HK-2 (cell line): ENCODE results near the gene CILP2.

Experiments used
- DNase-seq: peaks from one replicate; pipeline ENCODE4 v3.0.0-alpha.2; 2018; ENCODE audit not compliant: unreplicated experiment

Gene CILP2

DNA sequence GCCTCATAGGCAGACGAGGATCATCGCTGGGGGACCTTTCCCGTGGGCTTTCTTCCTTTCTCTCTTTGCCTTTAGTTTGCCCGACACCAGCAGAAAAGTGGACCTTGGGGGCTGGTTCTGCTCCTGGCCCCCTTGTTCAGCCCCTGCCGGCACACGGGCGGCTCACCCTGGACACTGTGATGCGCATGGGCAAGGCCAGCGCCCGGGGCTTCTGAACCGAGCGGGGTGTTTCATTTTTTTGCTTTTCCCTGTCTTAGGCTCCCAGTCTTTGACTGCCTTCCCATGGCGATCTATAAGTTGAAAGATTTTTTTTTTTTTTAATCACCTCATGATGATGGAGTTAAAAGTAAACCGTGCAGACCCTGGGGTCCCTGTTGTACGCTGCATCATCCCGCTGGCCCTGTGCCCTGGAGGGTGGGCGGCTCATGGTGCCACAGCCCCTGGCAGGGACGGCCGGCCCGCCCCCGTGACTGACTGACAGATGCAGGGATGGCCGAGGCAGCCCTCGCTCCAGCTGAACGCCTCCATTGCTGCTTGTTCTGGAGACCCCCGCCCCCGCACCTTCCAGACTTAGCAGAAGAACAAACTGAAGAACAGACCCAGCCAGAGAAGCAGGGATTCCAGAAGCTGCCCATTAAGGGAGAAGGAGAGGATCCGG lies 32.3 kb upstream of the CILP2 start:
- DNase-seq = no peak

DNA sequence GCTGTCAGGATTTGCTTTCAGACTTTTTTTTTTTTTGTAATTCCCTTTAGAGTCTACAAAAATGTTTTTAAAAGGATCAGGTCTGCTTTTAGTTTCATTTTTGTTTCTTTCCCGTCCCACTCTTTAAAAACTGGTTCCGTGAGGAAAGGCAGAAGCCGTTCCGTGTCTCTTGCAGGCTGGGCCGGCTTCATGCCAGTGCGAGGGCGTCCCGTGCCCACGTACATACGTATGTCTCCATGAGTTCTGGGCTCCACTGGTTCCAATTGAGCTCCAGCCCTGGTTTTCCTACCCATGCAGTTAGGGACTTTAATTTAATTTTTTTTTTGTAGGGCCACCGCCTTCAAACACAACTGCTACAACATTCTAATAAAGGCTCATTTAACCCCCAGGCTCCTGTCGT lies 31.5 kb upstream of the CILP2 start:
- no peak for DNase-seq

DNA sequence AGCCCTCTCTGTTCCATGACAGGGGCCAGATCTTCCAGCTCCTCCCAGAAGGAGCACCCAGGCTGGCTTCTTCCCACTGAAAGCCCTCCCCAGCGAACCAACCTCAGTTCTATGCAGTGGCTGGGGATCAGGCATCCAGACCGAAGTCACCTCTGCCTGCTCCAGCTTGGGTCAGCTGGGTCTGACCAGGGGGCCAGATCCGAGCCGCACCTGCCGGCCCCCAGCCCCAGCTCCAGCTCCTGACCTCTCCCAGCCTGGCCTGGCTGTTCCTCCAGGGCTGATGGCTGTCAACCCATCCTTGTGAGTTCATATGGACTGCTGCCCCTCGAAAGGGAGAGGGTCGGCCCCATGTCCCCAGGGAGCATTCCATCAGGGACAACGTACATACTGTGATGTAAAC lies 30.7 kb upstream of the CILP2 start:
- DNase-seq = no peak

DNA sequence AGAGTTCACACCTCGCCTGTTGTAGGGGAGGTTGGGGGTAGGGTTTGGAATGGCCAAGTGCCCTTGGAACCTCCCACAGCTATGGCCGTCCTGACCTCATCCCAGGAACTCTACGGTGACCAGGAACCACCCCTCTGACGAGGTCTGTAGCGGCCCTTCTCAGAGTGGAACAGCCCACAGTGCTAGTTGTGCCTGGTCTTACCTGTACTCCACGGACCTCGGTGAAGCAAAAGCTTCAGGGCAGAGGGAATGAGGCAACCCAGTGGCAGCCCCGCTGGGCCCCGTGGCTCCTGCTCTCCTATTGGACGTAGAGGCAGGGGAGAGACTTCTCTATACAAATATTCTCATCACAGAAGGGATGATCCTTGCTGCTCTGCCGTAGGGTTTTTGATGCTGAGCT lies 29.8 kb upstream of the CILP2 start:
- DNase-seq = no peak

DNA sequence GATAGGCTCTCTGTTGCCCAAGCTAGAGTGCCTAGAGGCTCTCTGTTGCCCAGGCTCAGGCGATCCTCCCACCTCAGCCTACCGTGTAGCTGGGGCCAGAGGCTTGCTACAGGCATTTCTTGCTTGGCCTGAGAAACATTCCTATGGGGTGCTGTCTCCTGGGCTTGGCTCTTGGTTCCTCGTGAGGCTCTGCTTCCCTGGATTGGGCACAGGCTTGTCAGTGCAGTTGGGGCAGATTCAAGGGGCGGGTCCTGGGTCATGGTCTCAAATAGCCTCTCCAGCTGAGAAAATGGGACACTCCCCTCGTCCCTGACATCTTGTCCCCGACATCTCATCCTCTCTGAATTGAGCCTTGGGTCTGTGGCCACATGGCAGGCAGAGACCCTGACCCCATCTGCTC lies 27.6 kb upstream of the CILP2 start:
- no peak for DNase-seq

DNA sequence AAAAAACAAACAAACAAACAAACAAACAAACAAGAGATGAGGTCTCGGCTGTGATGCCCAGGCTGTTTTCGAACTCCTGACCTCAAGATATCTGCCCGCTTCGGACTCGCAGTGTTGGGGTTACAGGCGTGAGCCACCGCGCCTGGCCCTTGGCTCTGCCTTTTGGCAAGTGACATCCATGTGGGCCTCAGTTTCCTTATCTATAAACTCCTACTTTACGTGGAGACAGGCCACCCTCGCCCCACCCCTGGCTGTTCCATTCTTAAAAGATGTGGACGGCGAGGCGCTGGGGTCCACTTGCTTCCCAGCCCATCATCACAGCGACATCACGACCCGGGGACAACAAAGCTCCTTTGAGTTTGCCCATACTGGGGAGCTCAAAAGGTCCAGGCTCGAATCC lies 24.4 kb upstream of the CILP2 start:
- DNase-seq = no peak

DNA sequence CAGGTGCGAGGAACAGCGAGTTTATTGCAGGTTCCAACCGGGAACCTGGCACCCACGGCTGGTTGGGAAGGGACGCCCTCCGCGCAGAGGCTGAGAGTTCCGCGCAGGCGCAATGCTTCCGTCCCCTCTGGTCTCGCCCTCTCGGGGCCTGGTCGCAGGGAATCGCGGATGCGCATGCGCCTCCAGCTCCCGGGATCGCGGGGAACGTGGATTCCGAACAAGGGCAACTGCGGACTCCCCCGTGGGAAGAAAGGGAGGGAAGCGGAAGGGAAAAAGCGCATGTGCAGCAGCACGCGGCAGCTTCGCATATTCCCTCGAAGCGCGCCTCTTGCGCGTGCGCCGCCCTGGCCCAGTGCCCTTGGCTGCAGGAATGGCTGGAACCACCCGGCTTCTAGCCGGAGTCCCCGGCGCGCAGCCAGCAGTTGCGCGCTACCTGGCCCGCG lies 23.8 kb upstream of the CILP2 start:
- no peak for DNase-seq

DNA sequence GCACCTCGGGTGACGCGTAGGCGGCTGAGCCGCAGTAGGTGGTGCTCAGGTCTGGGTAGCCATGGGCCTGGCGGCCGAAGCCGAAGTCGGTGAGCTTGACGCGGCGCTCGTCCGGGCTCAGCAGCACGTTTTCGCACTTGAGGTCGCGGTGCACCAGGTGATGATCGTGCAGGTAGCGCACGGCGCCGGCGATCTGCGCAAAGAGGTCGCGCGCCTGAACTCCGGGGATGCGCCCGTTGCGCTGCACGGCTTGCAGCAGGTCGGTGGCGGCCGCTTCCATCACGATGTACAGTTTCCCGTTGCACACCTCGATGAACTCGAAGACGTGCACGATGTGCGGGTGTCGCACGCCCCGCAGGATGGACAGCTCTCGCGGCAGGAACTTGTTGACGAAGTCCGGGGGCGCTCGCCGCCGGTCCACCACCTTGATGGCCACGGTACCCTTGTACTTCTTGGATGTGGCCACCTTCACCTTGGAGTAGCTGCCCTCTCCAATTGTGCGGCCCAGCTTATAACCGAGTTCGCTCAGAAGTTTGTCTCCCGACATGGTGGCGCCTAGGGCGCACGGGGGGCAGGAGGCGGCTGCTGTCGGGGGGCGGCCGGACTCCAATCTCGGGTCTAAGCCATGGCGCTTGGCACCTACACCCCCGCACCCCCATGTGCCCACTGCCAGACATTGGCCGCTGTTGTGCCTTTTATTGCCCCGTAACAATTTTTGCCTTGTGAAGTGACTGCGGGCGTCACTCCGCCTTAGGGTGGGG lies 23.0 kb upstream of the CILP2 start, which contains the start of gene TSSK6:
Gene TSSK6, minus strand, starts transcription at position 668 of the 761 bp plus-strand sequence. Its CDS starts 121 bp downstream, at position 547.
- DNase-seq = no peak

DNA sequence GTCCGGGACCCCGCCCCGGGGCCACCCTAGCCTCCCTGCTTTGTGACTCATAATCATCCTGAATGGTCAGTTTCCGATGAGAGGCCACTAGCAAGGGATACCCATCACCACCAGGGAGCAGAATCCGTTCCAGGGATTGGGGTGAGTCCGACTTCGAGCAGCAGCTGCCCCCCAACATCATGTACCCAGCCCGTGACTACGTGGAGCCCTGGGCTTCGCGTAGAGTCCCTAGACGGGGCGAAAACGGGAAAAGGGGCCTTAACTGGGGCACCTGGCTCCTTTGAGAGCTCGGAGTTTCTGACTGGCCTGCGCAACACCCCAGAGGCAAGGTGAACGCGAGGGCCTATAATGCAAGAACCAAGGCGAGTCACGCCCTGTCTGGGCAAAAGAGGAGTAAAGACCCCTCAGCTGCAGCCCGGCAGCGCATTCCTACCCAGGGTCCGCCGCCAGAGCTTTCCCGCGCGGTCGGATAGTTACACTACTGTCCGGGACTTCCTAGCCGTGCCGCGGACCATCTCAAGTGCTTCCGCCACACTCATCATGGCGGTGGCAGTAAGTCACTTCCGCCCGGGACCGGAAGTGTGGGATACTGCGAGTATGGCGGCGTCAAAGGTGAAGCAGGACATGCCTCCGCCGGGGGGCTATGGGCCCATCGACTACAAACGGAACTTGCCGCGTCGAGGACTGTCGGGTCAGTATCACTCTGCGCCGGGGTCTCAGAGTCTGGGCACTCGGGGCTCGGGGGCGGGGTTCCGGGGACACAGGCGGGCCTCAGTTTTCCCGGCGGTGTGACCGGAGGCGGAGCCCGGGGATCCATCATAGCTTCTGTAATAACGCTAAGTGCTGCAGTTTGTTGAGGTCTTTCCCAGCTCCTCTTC lies 22.2 kb upstream of the CILP2 start, which contains the start of gene NDUFA13:
Gene NDUFA13, plus strand, starts transcription at position 584 of the 878 bp plus-strand sequence. Its CDS starts 14 bp downstream, at position 598.
- peak; percentile 94 for DNase-seq

DNA sequence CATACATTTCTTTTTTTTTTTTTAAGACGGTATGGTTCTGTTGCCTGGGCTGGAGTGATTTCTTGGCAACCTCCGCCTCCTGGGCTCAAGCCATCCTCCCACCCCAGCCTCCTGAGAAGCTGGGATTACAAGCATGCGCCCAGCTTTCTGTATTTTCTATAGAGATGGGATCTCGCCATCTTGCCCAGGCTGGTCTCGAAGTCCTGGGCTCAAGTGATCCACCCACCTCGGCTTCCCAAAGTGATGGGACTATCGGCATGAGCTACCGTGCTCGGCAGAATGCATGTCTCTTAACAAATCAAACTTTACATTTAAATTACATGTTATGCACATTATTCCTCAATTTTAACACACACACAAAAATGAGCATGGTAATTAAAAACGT lies 20.8 kb upstream of the CILP2 start:
- no peak for DNase-seq

DNA sequence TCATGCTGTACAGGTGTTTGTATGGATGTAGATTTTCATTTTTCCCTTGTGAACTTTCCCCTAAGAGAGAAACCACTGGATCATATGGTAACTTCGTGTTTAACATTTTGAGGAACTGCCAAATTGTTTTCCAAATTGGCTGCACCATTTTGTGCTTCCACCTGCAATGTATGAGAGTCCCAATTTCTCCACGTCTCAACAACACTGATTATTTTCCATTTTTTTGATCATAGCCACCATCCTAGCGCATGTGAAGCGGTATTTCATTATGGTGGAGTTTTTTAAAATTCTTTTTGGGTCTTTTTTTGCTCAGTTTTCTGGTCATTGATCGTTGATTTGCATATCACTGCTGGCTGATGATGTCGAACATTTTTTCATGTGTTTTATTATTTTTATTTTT lies 17.1 kb upstream of the CILP2 start:
- no peak for DNase-seq

DNA sequence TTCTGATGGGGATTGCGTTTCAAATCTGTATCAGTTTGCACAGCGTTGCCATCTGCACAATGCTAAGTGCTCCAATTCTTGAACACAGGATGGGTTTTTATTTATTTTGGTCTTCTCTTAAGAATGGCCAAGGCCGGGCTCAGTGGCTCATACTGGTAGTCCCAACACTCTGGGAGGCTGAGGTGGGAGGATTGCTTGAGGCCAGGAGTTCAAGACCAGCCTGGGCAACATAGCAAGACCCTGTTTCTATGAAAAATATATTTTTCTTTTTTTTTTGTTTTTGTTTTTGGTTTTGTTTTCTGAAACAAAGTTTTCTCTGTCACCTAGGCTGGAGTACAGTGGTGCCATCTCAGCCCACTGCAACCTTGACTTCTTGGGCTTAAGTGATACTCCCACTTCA lies 14.9 kb upstream of the CILP2 start:
- DNase-seq = no peak

DNA sequence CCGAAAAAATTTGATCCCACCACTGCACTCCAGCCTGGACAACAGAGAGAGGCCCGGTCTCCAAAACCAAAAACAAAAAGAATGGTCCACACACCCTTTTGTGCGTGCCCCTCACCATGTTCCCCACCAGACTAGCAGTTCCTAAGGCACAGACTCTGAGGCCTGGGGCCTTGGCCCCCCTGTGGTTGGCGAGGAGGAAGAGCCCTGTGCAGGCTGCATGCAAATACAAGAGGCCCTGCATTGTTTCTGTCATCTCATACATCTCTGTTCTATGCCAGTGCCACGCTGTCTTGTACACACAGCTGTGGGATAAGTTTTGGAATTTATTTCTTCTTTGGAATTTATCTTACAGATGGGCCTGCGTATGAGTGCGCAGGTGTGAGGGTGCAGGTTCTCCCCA lies 14.0 kb upstream of the CILP2 start:
- DNase-seq = no peak

DNA sequence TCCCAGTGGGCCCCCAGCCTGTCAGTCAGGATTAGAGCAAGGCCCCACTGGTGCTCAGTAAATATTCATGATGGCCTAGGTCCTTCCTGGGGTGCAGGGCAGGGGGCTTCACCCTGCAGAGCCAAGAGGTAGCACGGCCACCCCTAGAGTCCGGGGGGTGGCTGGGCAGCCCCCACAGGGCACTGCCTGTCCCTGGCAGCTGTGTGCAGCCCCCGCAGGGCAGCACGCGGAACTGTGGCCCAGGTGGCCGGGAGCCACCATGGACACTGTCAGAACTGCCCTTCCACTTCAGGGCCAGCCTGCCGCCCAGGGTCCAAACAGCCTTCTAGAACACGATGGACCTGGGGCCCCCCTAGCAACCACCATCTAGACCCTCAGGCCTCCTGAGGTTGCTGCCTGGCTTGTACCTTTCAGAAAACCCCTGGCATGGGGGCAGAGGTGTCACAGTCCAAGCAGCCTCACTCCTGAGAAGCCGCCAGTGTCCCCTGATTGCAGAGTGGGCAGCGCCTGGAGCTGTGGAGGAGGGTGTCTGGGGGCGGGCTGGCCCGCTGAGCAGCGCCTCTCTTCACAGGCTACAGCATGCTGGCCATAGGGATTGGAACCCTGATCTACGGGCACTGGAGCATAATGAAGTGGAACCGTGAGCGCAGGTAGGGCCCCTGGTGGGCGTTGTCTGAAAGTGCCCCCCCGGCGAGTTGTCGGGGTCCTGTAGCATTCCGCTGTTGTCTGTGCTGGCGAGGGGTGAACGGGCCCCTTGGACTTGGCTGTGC lies 12.3 kb upstream of the CILP2 start:
- DNase-seq = no peak

DNA sequence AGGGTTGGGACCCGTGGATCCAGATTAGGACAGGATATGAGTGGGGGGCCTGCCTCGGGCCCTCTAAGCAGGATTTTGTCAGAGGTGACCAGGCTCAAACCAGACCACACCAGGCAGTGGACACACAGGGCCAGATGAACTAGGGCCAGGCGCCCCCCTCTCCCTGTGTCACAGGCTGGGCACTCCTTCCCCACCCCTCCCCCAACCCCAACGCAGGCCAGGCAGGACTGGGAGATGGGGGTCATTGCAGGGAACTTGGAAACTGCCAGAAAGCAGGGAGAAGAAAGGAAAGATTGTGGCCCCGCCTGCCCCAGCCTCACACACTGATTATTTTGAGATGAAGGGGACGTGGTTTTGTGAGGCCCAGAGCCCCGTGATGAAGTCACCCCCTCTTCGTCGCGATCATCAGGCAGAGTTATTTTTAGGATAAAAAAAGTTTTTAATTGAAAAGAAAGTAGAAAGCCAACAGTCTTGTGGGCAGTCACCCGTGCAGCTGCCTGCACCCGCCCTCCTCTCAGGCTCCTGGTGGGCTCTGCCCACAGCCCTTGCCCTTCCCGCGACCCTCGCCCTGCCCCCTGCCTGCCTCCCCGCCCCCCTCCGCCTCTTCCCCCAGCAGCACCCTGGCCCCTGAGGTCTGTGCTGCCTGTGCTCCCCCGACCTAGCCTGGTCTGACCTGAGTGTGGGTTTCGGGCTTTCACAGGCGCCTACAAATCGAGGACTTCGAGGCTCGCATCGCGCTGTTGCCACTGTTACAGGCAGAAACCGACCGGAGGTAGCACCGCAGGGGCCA lies 11.3 kb upstream of the CILP2 start:
- DNase-seq = no peak

DNA sequence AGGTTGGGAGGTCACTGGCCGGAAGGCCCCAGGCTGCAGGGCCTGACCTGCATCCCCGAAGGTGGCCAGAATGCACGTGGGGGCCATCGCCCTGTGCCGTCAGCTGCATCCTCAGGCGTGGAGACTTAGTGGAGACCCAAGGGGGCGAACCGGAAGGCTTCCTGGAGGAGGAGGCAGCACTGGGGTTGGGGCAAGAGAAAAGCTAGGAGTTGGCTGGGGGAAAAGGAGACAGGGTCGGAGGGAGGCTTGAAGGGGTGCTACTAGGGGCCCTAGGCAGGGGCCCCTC lies 10.8 kb upstream of the CILP2 start:
- DNase-seq = no peak

DNA sequence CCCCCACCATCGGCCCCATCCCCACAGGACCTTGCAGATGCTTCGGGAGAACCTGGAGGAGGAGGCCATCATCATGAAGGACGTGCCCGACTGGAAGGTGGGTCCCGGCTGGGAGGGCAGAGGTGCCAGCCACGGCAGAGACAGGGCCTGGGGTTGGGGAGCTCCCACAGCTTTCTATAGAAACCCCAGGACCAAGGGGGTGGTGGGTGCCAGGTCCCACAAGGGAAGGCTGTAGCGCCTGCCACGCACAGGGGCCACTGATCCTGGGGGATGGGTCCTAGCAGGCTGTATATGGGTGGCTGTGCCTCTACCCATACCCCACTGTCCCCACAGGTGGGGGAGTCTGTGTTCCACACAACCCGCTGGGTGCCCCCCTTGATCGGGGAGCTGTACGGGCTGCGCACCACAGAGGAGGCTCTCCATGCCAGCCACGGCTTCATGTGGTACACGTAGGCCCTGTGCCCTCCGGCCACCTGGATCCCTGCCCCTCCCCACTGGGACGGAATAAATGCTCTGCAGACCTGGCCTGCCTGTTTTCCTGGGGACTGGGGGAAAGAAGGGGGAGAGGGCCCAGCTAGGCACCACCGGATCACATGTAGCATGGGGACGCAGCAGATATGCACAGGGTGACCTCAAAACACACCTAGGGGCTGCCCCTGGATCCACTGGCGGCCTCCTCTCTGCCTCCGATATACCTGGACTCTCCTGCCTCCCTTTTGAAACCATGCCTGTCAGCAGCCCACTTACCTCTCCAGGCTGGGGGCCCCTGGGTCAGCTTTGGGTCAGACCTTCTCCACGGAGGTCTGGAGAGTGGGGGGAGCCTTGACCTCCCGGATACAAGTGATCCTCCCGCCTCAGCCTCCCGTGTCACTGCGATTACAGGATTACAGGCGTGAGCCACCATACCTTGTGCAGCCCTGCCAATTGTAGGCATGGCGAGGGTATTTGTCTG lies 10.1 kb upstream of the CILP2 start:
- DNase-seq = no peak

DNA sequence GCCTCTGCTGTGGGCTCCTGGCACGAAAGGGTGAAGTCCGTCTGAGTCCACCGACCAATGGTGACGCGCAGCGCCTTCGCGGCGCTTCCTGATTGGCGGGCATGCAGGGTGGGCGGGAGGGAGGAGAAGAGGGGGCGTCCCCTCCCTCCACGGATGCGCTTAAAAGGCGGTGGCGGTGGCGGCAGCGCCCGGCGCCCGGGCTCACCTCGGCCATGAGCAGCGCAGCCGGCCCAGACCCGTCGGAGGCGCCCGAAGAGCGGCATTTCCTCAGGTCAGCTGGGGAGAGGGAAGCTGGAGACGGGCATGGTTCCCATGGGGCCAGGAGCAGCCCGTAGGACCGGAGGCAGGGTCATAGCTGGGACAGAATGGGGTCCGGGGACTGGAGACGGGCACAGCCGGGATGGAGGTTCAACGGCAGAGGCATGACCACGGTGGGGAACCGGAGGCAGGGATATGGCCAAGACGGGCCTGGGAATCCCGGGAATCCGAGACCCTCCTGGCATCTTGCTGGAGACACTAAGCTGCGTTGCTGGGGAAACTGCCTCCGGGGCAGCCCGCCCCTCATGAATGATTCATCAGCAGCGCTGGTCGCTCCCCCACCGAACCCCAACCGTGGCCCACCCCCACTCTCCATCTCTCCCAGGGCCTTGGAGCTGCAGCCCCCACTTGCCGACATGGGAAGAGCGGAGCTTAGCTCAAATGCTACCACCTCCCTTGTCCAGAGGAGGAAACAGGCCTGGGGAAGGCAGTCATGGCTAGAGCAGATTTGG lies 9.2 kb upstream of the CILP2 start, which contains the start of gene YJEFN3:
Gene YJEFN3, plus strand, starts transcription at position 191 of the 770 bp plus-strand sequence. Its CDS starts 22 bp downstream, at position 213.
- no peak for DNase-seq
